K562 (cell line): Measurements from ENCODE around the gene PMPCA.

ENCODE experiments used
- CTCF ChIP-seq, 3 experiments: IDR thresholded peaks in 2 of 3; conservative IDR thresholded peaks in 1 of 3; 2 replicates each; pipeline ENCODE4 v1.5.1; 2011 to 2012; ENCODE audit warnings: low read length in 3 of 3, mild to moderate bottlenecking in 3 of 3, control low read depth in 2 of 3, improper control_type of control experiment in 1 of 3, inconsistent platforms in 1 of 3, low read depth in 1 of 3, mixed read lengths in 1 of 3, moderate library complexity in 1 of 3; ENCODE audit not compliant: insufficient read depth in 2 of 3
- EZH2 ChIP-seq: IDR thresholded peaks from 2 replicates; pipeline ENCODE4 v1.6.1; 2012; ENCODE audit warnings: low read depth, mild to moderate bottlenecking, inconsistent platforms, low read length, borderline replicate concordance
- HOMEZ ChIP-seq: fragments of 250-450 bp; sonication (Bioruptor Pico); IDR thresholded peaks from 2 replicates; pipeline ENCODE4 v1.4.0; 2020; ENCODE audit warnings: mild to moderate bottlenecking, moderate library complexity
- MYC ChIP-seq, 2 experiments: fragments of 250-450 bp in 1 of 2; sonication (Bioruptor Pico) in 1 of 2; IDR thresholded peaks; 2 replicates each; pipeline versions ENCODE4 v1.5.1 to v1.6.1; 2012 to 2021; ENCODE audit warnings: low read depth in 2 of 2, borderline replicate concordance in 1 of 2, improper control_type of control experiment in 1 of 2, low read length in 1 of 2, mild to moderate bottlenecking in 1 of 2, moderate library complexity in 1 of 2
- SIN3A ChIP-seq, 2 experiments: fragments of 150-350 bp in 1 of 2; IDR thresholded peaks; 2 replicates each; pipeline ENCODE4 v1.6.1; 2011 to 2016; ENCODE audit warnings: borderline replicate concordance in 2 of 2, low read depth in 2 of 2, low read length in 2 of 2, mild to moderate bottlenecking in 2 of 2, moderate library complexity in 2 of 2; ENCODE audit not compliant: control insufficient read depth in 1 of 2
- SMARCE1 ChIP-seq: fragments of 450-650 bp; IDR thresholded peaks from 2 replicates; pipeline ENCODE4 v1.7.1; 2016; ENCODE audit warnings: mild to moderate bottlenecking
- ZBTB7A ChIP-seq: IDR thresholded peaks from 2 replicates; pipeline ENCODE4 v1.6.1; 2011; ENCODE audit warnings: low read depth, mild to moderate bottlenecking, low read length, moderate library complexity, borderline replicate concordance; ENCODE audit not compliant: control insufficient read depth

- TF ChIP-seq SMARCE1, result no peak
- TF ChIP-seq ZBTB7A, result no peak
- no peak for TF ChIP-seq SIN3A (IDR thresholded peaks at IDR 0.05; ENCODE audit: borderline replicate concordance in 2 of 2, control insufficient read depth in 1 of 2, low read depth in 2 of 2, low read length in 2 of 2)
- TF ChIP-seq MYC (IDR thresholded peaks at IDR 0.05; ENCODE audit: low read depth, low read length), result no peak
- TF ChIP-seq MYC (CRISPR knock-in tag; IDR thresholded peaks at IDR 0.05; ENCODE audit: borderline replicate concordance, low read depth), result no peak
- TF ChIP-seq HOMEZ (CRISPR knock-in tag), result no peak
- no peak for TF ChIP-seq CTCF (IDR thresholded peaks at IDR 0.05 in 2 of 3, conservative IDR thresholded peaks at IDR 0.05 in 1 of 3; ENCODE audit: insufficient read depth in 2 of 3, low read depth in 1 of 3, low read length in 3 of 3)
- no peak for TF ChIP-seq EZH2
These were observed 43.8 kb downstream of the PMPCA start for GRCh38 chr9:136454026-136454796.
